PC-3 (cell line): Measurements from ENCODE around the gene PELO.

Source experiments
- CTCF ChIP-seq: fragments of 300-600 bp; sonication (generic); conservative IDR thresholded peaks from 2 replicates; pipeline ENCODE4 v1.5.1; 2017; ENCODE audit warnings: antibody characterized with exemption, low read depth, mild to moderate bottlenecking, low read length
- EZH2phosphoT487 ChIP-seq: fragments of 300-600 bp; sonication (generic); IDR thresholded peaks from 2 replicates; pipeline ENCODE4 v1.6.1; 2018; ENCODE audit warnings: mild to moderate bottlenecking, antibody characterized with exemption, low read length, borderline replicate concordance

GRCh38 chr5:52817818-52818217 is 30.1 kb downstream of the PELO start:
- TF ChIP-seq CTCF (no peak), EZH2phosphoT487 (no peak)
